Stimulated activated CD8-positive, alpha-beta memory T cell treated with anti-CD3 and anti-CD28 coated beads, Interleukin-7, amount 100 ng/mL, for 4 hours (primary cell): Measurements from ENCODE around the gene TRERF1.

ENCODE experiments used
- DNase-seq, 2 donors: peaks; one replicate each; pipeline ENCODE4 v3.0.0-alpha.2; 2020; ENCODE audit warnings: low read depth in 2 of 2

The TRERF1 gene

GRCh38 chr6:42366011-42366705 is 85.6 kb downstream of the TRERF1 start:
- no peak for DNase-seq

- DNase-seq = no peak
Observed at GRCh38 chr6:42365021-42365420, 86.7 kb downstream of the TRERF1 start.

GRCh38 chr6:42363926-42364849 is 87.5 kb downstream of the TRERF1 start:
- DNase-seq = no peak

- DNase-seq = no peak
Observed at GRCh38 chr6:42361036-42361435, 90.7 kb downstream of the TRERF1 start.

- no peak for DNase-seq
Observed at GRCh38 chr6:42359021-42359420, 92.7 kb downstream of the TRERF1 start.

GRCh38 chr6:42355416-42355815 is 96.3 kb downstream of the TRERF1 start:
- no peak for DNase-seq

- no peak for DNase-seq
Observed at GRCh38 chr6:42354702-42355101, 97.0 kb downstream of the TRERF1 start.

GRCh38 chr6:42352856-42353564 is 98.7 kb downstream of the TRERF1 start:
- no peak for DNase-seq

- no peak for DNase-seq
Observed at GRCh38 chr6:42350911-42351310, 100.8 kb downstream of the TRERF1 start.

GRCh38 chr6:42349753-42350511 is 101.8 kb downstream of the TRERF1 start:
- no peak for DNase-seq

GRCh38 chr6:42347456-42347855 is 104.3 kb downstream of the TRERF1 start:
- DNase-seq = no peak

GRCh38 chr6:42345696-42346416 is 105.9 kb downstream of the TRERF1 start:
- peak in 1 of 2 donors; percentile 16 for DNase-seq

- DNase-seq = no peak
Observed at GRCh38 chr6:42344756-42345155, 107.0 kb downstream of the TRERF1 start.

GRCh38 chr6:42341771-42342553 is 109.8 kb downstream of the TRERF1 start:
- no peak for DNase-seq

GRCh38 chr6:42341221-42341620 is 110.5 kb downstream of the TRERF1 start:
- DNase-seq = no peak

GRCh38 chr6:42340511-42340910 is 111.2 kb downstream of the TRERF1 start:
- DNase-seq = no peak

- DNase-seq = no peak
Observed at GRCh38 chr6:42339991-42340401, 111.7 kb downstream of the TRERF1 start.

GRCh38 chr6:42338744-42339222 is 112.9 kb downstream of the TRERF1 start:
- no peak for DNase-seq

- no peak for DNase-seq
Observed at GRCh38 chr6:42337985-42338743, 113.6 kb downstream of the TRERF1 start.
